ENCODE measurements around the gene FLG.
"Not testable (repeated sequence)": the region's sequence is repeated elsewhere in the genome, so short reads cannot be mapped to it uniquely, and the experiment has no call there.

Gene FLG

GRCh38 chr1:152303139-152303872 lies 21.7 kb downstream of the FLG start:
- not testable (repeated sequence) for DNase-seq (ENCODE audit: low read depth in 3 of 3)

DNA sequence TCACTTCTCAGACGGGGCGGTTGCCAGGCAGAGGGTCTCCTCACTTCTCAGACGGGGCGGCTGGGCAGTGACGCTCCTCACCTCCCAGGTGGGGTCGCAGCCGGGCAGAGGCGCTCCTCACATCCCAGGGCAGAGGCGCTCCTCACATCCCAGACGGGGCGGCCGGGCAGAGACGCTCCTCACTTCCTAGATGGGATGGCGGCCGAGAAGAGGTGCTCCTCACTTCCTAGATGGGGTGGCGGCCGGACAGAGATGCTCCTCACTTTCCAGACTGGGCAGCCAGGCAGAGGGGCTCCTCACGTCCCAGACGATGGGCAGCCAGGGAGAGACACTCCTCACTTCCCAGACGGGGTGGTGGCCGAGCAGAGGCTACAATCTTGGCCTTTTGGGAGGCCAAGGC lies 68.6 kb downstream of the FLG start:
- DNase-seq (ENCODE audit: low read depth in 3 of 3): not testable (repeated sequence)
